Erythroblast (primary cell): ENCODE measurements around the gene ACTR2.
"Not testable (repeated sequence)": the region's sequence is repeated elsewhere in the genome, so short reads cannot be mapped to it uniquely, and the experiment has no call there.

Source experiments
- GATA1 ChIP-seq: IDR thresholded peaks from 2 replicates; pipeline ENCODE4 v1.6.1; 2011; ENCODE audit warnings: low read depth, mild to moderate bottlenecking, control low read depth, low read length, moderate library complexity
- POLR2A ChIP-seq: IDR thresholded peaks from 2 replicates; pipeline ENCODE4 v1.6.1; 2011; ENCODE audit warnings: mild to moderate bottlenecking, low read length

DNA sequence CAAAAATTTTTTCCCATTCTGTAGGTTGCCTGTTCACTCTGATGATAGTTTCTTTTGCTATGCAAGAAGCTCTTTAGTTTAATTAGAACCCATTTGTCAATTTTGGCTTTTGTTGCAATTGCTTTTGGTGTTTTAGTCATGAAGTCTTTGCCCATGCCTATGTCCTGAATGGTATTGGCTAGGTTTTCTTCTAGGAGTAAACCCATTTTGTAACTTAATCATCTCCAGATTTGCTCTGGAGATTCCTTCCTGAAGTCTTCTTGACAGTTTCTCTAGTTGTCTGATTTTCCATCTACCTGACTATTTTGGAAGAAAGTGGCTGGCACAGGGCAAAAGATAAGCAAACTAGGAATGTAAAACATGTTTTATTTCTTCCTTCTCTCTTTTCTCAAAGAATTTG is 30.2 kb downstream of the ACTR2 start:
- not testable (repeated sequence) for TF ChIP-seq POLR2A, GATA1
